HL-60 (cell line): ENCODE data around the gene LIPF.

Source experiments
- DNase-seq, 2 experiments: peaks; one replicate each; pipeline ENCODE4 v3.0.0-alpha.2; 2010 to 2020; ENCODE audit warnings: low read depth in 1 of 2, low spot score in 1 of 2
- H3K27ac ChIP-seq: fragments of 250-450 bp; sonication (Bioruptor Pico); replicated peaks from 2 replicates; pipeline ENCODE4 v1.5.1; 2020; ENCODE audit warnings: mild to moderate bottlenecking, moderate library complexity
- H3K27me3 ChIP-seq: fragments of 250-450 bp; sonication (Bioruptor Pico); 2 replicates; pipeline ENCODE4 v1.5.1; 2021; ENCODE audit warnings: mild to moderate bottlenecking, moderate library complexity; ENCODE audit not compliant: insufficient read depth, poor library complexity, severe bottlenecking
- H3K4me3 ChIP-seq: replicated peaks from 2 replicates; pipeline ENCODE4 v1.5.1; 2011; ENCODE audit warnings: mild to moderate bottlenecking, control low read depth, low read length; ENCODE audit not compliant: insufficient read depth
- CTCF ChIP-seq: IDR thresholded peaks from one replicate; pipeline ENCODE4 v1.5.1; 2011; ENCODE audit warnings: low read length, control low read depth, inconsistent platforms; ENCODE audit not compliant: insufficient read depth
- GABPA ChIP-seq: IDR thresholded peaks from 2 replicates; pipeline ENCODE4 v1.6.1; 2012; ENCODE audit warnings: low read depth
- POLR2AphosphoS5 ChIP-seq: IDR thresholded peaks from 2 replicates; pipeline ENCODE4 v1.6.1; 2012; ENCODE audit warnings: low read depth
- REST ChIP-seq: IDR thresholded peaks from 2 replicates; pipeline ENCODE4 v1.6.1; 2012; ENCODE audit warnings: low read depth; ENCODE audit not compliant: insufficient replicate concordance
- SPI1 ChIP-seq: IDR thresholded peaks from 2 replicates; pipeline ENCODE4 v1.6.1; 2012; ENCODE audit warnings: low read depth, mild to moderate bottlenecking, borderline replicate concordance

Gene LIPF

GRCh38 chr10:88659725-88660597 lies 4.3 kb upstream of the LIPF start:
- Histone ChIP-seq H3K27ac (no peak overlapping the region), H3K4me3 (no peak overlapping the region), H3K27me3 (no peaks in the 10 kb centered on the region)
- TF ChIP-seq POLR2AphosphoS5 = no peak
- TF ChIP-seq REST = no peak
- TF ChIP-seq SPI1 = no peak
- TF ChIP-seq CTCF = no peak
- no peak for TF ChIP-seq GABPA
- no peak for DNase-seq

- no peaks in the 10 kb centered on the region for H3K27me3 ChIP-seq
- no peak for DNase-seq
- TF ChIP-seq GABPA (no peak), CTCF (no peak), REST (no peak), POLR2AphosphoS5 (no peak), SPI1 (no peak)
- H3K4me3 ChIP-seq = no peak overlapping the region
- no peak overlapping the region for H3K27ac ChIP-seq
These were observed 3.7 kb upstream of the LIPF start for GRCh38 chr10:88660598-88660884.

GRCh38 chr10:88661018-88661417 lies 3.2 kb upstream of the LIPF start:
- Histone ChIP-seq H3K4me3 (no peak overlapping the region), H3K27me3 (no peaks in the 10 kb centered on the region), H3K27ac (no peak overlapping the region)
- TF ChIP-seq POLR2AphosphoS5 = no peak
- TF ChIP-seq REST = no peak
- no peak for TF ChIP-seq SPI1
- TF ChIP-seq CTCF = no peak
- TF ChIP-seq GABPA = no peak
- no peak for DNase-seq
